ENCODE results near the gene GREB1.
A peak's percentile ranks its signal among the peaks of the same experiment; 100 is the strongest.

GREB1 gene

GRCh38 chr2:11669454-11670291 is 135.8 kb downstream of the GREB1 start, which contains the start of gene NTSR2:
Gene NTSR2 (minus strand): TSS chr2:11670195. CDS start chr2:11670129, 66 bp downstream.
- Histone ChIP-seq H3K9me3 (ENCODE audit: insufficient read depth, low read depth, low read length) (no peaks in the 10 kb centered on the region), H3K27me3 (ENCODE audit: insufficient read depth, low read length) (peaks cover 41% of the 10 kb centered on the region), H3K4me1 (ENCODE audit: insufficient read depth, low read length) (no peaks in the 10 kb centered on the region), H3K27ac (ENCODE audit: low read length) (no peak within 1 kb of the TSS), H3K36me3 (ENCODE audit: insufficient read depth, low read depth, low read length) (no peaks in the 10 kb centered on the region), H3K4me3 (ENCODE audit: low read length) (peak within 1 kb of the TSS; percentile 47; the same call in 1 of the 2 replicates), H3K9ac (ENCODE audit: low read depth, low read length) (no peak within 1 kb of the TSS)

GRCh38 chr2:11672407-11672806 is 138.6 kb downstream of the GREB1 start:
- Histone ChIP-seq H3K27ac (ENCODE audit: low read length) (no peak overlapping the region), H3K4me3 (ENCODE audit: low read length) (no peak overlapping the region), H3K27me3 (ENCODE audit: insufficient read depth, low read length) (peaks cover 41% of the 10 kb centered on the region), H3K36me3 (ENCODE audit: insufficient read depth, low read depth, low read length) (no peaks in the 10 kb centered on the region), H3K4me1 (ENCODE audit: insufficient read depth, low read length) (no peaks in the 10 kb centered on the region; the same call in 1 of the 2 replicates), H3K9ac (ENCODE audit: low read depth, low read length) (no peak overlapping the region), H3K9me3 (ENCODE audit: insufficient read depth, low read depth, low read length) (no peaks in the 10 kb centered on the region)

DNA sequence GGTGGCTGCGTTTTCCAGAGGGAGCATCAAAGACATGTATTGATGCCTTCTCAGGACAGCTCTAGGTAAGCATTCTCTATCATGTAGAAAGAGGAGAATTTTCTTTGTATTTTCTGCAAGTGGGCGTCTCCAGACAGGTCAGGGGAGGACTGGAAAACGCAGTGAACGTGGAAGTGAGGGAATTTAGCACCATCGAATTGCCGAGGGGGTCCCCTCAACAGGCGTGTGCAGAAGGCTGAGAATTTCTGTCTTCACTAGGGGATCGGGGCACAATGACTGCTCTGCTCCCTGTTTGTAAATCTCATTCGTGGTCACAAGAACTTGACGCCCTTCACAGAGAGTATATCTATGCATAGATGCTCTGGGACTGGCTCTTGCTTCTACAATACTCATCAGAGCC is 141.1 kb downstream of the GREB1 start:
- Histone ChIP-seq H3K9me3 (ENCODE audit: insufficient read depth, low read depth, low read length) (no peaks in the 10 kb centered on the region), H3K4me1 (ENCODE audit: insufficient read depth, low read length) (peaks cover 3% of the 10 kb centered on the region; the same call in 1 of the 2 replicates), H3K27ac (ENCODE audit: low read length) (no peak overlapping the region), H3K27me3 (ENCODE audit: insufficient read depth, low read length) (peaks cover 16% of the 10 kb centered on the region), H3K9ac (ENCODE audit: low read depth, low read length) (no peak overlapping the region), H3K4me3 (ENCODE audit: low read length) (no peak overlapping the region), H3K36me3 (ENCODE audit: insufficient read depth, low read depth, low read length) (no peaks in the 10 kb centered on the region)

GRCh38 chr2:11675423-11676112 is 141.7 kb downstream of the GREB1 start:
- Histone ChIP-seq H3K4me3 (ENCODE audit: low read length) (no peak overlapping the region), H3K9me3 (ENCODE audit: insufficient read depth, low read depth, low read length) (no peaks in the 10 kb centered on the region), H3K9ac (ENCODE audit: low read depth, low read length) (no peak overlapping the region), H3K27ac (ENCODE audit: low read length) (no peak overlapping the region), H3K4me1 (ENCODE audit: insufficient read depth, low read length) (peaks cover 3% of the 10 kb centered on the region; the same call in 1 of the 2 replicates), H3K27me3 (ENCODE audit: insufficient read depth, low read length) (peaks cover 10% of the 10 kb centered on the region), H3K36me3 (ENCODE audit: insufficient read depth, low read depth, low read length) (no peaks in the 10 kb centered on the region)

GRCh38 chr2:11676640-11677039 is 142.8 kb downstream of the GREB1 start:
- Histone ChIP-seq H3K36me3 (ENCODE audit: insufficient read depth, low read depth, low read length) (no peaks in the 10 kb centered on the region), H3K27ac (ENCODE audit: low read length) (no peak overlapping the region), H3K9me3 (ENCODE audit: insufficient read depth, low read depth, low read length) (no peaks in the 10 kb centered on the region), H3K27me3 (ENCODE audit: insufficient read depth, low read length) (no peaks in the 10 kb centered on the region; the same call in 1 of the 2 replicates), H3K9ac (ENCODE audit: low read depth, low read length) (no peak overlapping the region), H3K4me3 (ENCODE audit: low read length) (no peak overlapping the region), H3K4me1 (ENCODE audit: insufficient read depth, low read length) (peaks cover 3% of the 10 kb centered on the region; the same call in 1 of the 2 replicates)

GRCh38 chr2:11677136-11678055 is 143.6 kb downstream of the GREB1 start:
- H3K27me3 ChIP-seq (ENCODE audit: insufficient read depth, low read length) = no peaks in the 10 kb centered on the region; the same call in 1 of the 2 replicates
- no peak overlapping the region for H3K27ac ChIP-seq (ENCODE audit: low read length)
- H3K9me3 ChIP-seq (ENCODE audit: insufficient read depth, low read depth, low read length) = no peaks in the 10 kb centered on the region
- H3K36me3 ChIP-seq (ENCODE audit: insufficient read depth, low read depth, low read length) = no peaks in the 10 kb centered on the region
- H3K4me1 ChIP-seq (ENCODE audit: insufficient read depth, low read length) = peaks cover 3% of the 10 kb centered on the region; the same call in 1 of the 2 replicates
- H3K9ac ChIP-seq (ENCODE audit: low read depth, low read length) = no peak overlapping the region
- H3K4me3 ChIP-seq (ENCODE audit: low read length) = no peak overlapping the region

- Histone ChIP-seq H3K36me3 (ENCODE audit: insufficient read depth, low read depth, low read length) (no peaks in the 10 kb centered on the region), H3K4me1 (ENCODE audit: insufficient read depth, low read length) (peaks cover 3% of the 10 kb centered on the region; the same call in 1 of the 2 replicates)
Observed at GRCh38 chr2:11678306-11678960, 144.6 kb downstream of the GREB1 start.

GRCh38 chr2:11679016-11679415 is 145.2 kb downstream of the GREB1 start:
- H3K27ac ChIP-seq (ENCODE audit: low read length) = no peak overlapping the region
- peaks cover 3% of the 10 kb centered on the region; the same call in 1 of the 2 replicates for H3K4me1 ChIP-seq (ENCODE audit: insufficient read depth, low read length)
- no peaks in the 10 kb centered on the region for H3K36me3 ChIP-seq (ENCODE audit: insufficient read depth, low read depth, low read length)
- H3K4me3 ChIP-seq (ENCODE audit: low read length) = no peak overlapping the region
- peaks cover 3% of the 10 kb centered on the region for H3K27me3 ChIP-seq (ENCODE audit: insufficient read depth, low read length)
- no peaks in the 10 kb centered on the region for H3K9me3 ChIP-seq (ENCODE audit: insufficient read depth, low read depth, low read length)
- no peak overlapping the region for H3K9ac ChIP-seq (ENCODE audit: low read depth, low read length)

More at GRCh38 chr2:11678306-11678960, 144.6 kb downstream of the GREB1 start:
- Histone ChIP-seq H3K9me3 (ENCODE audit: insufficient read depth, low read depth, low read length) (no peaks in the 10 kb centered on the region), H3K4me3 (ENCODE audit: low read length) (no peak overlapping the region), H3K9ac (ENCODE audit: low read depth, low read length) (no peak overlapping the region), H3K27me3 (ENCODE audit: insufficient read depth, low read length) (no peaks in the 10 kb centered on the region; the same call in 1 of the 2 replicates), H3K27ac (ENCODE audit: low read length) (no peak overlapping the region)

GRCh38 chr2:11679486-11680181 is 145.8 kb downstream of the GREB1 start:
- Histone ChIP-seq H3K36me3 (ENCODE audit: insufficient read depth, low read depth, low read length) (no peaks in the 10 kb centered on the region), H3K4me1 (ENCODE audit: insufficient read depth, low read length) (peaks cover 3% of the 10 kb centered on the region; the same call in 1 of the 2 replicates), H3K27ac (ENCODE audit: low read length) (no peak overlapping the region), H3K9me3 (ENCODE audit: insufficient read depth, low read depth, low read length) (no peaks in the 10 kb centered on the region), H3K4me3 (ENCODE audit: low read length) (no peak overlapping the region), H3K27me3 (ENCODE audit: insufficient read depth, low read length) (peaks cover 6% of the 10 kb centered on the region), H3K9ac (ENCODE audit: low read depth, low read length) (no peak overlapping the region)

GRCh38 chr2:11680182-11680900 is 146.5 kb downstream of the GREB1 start:
- Histone ChIP-seq H3K4me3 (ENCODE audit: low read length) (no peak overlapping the region), H3K27me3 (ENCODE audit: insufficient read depth, low read length) (peaks cover 6% of the 10 kb centered on the region), H3K27ac (ENCODE audit: low read length) (no peak overlapping the region)

More at GRCh38 chr2:11680182-11680900, 146.5 kb downstream of the GREB1 start:
- peaks cover 3% of the 10 kb centered on the region; the same call in 1 of the 2 replicates for H3K4me1 ChIP-seq (ENCODE audit: insufficient read depth, low read length)
- H3K9ac ChIP-seq (ENCODE audit: low read depth, low read length) = no peak overlapping the region
- H3K9me3 ChIP-seq (ENCODE audit: insufficient read depth, low read depth, low read length) = no peaks in the 10 kb centered on the region
- no peaks in the 10 kb centered on the region for H3K36me3 ChIP-seq (ENCODE audit: insufficient read depth, low read depth, low read length)

Data from iPS-20b (cell line).